SHP77 (cell line): ENCODE results near the gene CDK8.

Experiments used
- DNase-seq, 2 experiments: peaks; one replicate each; lab custom pipeline; 2025; lab: John Stamatoyannopoulos, UW

Gene CDK8

DNA sequence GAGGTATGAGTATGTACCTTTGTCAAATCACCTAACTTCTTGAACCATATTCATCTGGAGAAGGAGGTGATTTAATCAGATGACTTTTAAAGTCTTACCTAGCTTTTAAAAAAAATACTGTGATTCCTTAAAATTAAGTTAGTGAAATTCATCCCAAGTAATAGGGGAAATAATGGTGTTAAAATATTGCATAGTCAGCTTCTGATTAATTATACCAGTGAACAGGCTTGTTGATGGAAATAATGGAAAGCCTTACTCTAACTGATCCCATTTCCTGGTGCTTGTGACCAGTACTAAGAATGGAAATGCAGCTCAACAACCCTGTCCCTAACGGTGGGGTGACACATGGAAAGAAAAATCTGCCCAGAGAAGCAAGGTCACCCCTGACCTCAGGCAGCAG lies 130.7 kb downstream of the CDK8 start:
- no peak for DNase-seq

DNA sequence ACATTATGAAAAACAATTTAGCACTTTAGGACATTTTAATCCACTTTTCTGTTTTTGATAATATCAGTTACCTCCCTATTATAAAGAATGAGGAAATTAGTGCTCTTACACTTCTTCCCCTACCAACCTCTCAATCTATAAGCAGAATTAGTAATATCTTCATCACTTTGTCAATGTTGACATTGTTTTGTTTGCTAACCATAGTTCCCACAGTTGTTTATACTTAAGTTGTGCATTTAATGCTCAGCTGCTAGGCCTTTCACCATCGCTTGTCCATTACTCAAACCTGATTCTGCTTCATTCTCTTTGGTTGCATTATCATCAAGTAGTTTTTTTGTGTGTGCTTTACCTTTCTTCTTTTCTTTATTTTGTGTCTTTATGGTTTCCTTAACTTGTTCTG lies 132.1 kb downstream of the CDK8 start:
- no peak for DNase-seq

DNA sequence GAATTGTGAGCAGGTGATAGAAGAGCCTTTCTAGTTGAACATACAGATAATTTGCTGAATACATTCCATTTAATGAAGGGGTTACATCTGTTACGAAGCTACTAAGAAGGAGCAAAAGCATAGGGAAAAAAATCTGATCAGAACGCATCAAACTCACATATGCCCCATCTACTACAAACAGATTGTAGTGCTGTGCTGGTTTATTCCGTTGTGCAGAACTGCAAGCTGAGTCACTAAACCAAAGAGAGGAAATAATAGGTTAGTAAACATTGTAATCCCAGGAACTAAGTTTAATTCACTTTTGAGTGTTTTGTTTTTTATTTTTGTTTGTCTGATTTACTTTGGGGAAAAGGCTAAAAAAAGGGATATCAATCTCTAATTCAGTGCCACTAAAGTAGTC lies 136.3 kb downstream of the CDK8 start:
- DNase-seq, result no peak

DNA sequence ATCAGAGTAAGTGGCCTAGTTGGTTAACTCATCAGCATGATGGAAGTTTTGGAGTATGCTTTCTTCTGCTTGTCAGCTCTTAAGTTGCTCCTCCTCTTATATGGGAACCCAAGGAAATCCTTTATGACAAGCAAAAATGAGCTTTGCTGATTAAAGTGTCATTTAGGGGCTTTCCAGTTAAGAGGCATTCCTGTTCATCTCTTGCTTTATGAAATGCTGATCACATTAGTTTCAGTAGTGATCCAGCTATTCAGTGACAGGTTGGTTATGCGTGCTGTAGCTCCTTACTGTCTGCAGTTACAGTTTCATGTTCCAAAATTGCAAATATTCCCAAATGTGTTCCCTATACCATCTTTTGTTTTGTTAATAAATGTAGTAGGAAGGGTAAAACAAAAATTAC lies 146.6 kb downstream of the CDK8 start:
- no peak for DNase-seq

DNA sequence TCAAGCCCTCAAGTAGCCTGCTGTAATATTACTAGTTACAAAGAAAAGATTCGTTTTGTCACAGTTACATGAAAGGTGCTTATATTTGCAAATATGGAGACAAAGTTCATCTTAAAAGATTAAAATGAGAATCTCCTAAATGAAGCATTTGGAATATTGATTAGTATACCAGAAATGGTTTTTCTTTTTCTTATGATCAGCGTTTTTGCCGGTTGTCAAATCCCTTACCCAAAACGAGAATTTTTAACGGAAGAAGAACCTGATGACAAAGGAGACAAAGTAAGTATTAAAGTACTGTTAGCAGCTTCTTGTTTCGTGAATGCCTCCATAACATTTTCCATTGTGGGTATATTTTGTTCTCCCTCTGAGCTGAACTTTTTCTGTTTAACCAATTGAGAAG lies 147.1 kb downstream of the CDK8 start:
- no peak for DNase-seq

DNA sequence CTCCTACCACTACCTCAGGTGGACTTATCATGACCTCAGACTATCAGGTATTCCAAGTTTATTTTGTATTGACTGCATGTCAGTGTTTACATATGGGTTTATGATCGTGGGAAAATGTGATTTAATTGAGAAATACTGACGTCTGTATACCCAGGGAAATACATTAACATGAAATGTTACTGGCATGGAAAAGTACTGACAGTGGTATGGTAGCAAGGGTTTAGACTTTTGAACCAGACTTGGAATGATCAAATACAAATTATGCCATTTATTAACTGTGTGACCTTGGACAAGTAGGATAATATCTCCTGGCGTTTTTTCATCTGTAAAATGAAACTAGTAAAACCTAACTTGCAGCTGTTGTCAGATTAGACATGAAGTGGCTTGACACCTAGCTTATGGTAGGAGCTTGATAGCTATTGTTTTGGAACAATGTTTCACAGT lies 147.7 kb downstream of the CDK8 start:
- no peak for DNase-seq

DNA sequence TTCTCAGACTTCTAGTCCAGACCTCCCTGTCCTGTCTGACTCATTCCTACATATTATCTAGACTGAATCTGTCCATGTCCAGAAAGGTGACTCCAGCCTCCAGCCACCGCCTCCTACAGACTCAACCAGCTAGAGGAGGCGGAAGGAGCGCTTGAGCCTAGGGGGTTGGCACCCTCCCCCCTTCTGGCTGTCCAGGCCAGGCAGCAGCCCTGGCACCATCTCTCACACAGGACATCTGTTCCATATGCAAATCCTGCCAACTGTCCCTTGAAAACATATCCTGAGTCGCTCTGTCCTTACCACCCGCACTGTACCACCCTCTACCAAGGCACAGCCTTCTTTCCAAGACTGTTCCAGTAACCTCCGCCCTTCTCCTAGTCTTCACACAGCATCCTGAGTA lies 152.9 kb downstream of the CDK8 start:
- no peak for DNase-seq

DNA sequence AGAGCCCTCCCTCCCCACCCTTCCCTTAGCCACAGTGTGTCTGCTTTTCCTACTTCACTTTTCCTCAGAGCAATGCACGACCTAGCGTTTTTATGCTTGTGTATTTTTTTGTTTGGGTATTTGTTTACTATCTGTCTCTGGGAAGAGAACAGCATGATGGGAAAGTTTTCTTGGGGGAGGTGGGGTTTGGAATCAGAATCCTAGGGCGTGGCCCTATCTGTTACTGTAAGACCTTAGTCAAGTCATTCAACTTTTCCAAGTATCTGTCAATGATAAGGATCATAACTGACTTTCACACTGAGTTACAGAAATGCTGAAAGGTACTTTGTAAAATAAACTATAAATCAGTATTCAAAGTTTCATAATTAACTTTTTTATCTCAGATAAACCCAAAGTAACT lies 157.3 kb downstream of the CDK8 start:
- DNase-seq, result no peak

DNA sequence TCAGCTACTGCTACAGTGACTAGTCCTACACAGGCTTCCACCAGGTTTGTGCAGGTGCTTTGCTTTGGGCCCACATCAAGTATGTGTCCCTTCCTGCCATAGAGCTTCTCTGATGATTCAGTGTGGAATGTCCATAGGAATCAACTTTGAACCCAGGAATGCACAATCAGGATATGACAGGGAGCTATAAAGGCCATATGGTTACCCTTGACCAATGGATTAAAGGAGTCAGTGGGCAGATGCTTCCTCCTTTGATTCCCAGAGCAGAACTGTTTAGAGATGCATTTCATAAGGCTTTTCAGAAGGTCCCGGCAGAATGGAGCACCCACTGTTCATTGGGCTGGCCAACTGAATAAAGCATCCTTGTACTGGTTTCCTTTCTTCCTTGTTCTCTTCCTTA lies 158.3 kb downstream of the CDK8 start:
- no peak for DNase-seq

DNA sequence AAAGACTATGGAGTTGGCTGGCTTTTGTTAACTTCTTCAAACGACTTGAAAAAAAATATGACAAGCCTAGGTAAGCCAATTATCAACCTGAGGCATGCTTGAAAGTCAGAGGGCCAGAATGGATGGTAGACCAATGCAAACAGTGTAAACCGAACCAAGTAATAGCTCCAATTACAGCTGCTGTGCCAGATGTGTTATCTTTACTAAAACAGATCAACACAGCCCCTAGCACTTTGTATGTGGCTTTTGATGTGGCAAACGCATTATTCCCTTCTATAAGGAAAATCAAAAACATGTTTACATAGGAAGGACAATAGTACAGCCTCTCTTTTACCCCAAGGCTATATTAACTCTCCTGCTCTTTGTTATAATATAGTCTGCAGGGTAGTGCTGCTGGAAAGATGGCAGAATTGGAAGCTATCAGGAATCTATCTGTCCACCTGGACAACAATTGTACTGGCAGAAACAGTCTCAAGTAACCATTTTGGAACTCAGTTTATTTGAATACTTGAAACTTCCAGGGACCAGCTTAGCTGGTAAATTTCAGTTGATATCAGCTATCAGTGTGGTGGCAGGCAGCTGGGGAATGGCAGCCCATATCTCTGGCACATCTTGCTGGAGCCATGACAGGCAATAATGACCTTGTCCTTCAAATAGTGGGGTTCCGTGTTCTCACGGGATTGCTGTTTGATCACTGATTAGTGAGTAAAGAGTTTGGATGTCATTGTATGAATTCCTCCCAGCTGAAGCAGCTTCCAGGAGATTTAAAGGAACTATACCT lies 159.2 kb downstream of the CDK8 start:
- DNase-seq, result no peak

DNA sequence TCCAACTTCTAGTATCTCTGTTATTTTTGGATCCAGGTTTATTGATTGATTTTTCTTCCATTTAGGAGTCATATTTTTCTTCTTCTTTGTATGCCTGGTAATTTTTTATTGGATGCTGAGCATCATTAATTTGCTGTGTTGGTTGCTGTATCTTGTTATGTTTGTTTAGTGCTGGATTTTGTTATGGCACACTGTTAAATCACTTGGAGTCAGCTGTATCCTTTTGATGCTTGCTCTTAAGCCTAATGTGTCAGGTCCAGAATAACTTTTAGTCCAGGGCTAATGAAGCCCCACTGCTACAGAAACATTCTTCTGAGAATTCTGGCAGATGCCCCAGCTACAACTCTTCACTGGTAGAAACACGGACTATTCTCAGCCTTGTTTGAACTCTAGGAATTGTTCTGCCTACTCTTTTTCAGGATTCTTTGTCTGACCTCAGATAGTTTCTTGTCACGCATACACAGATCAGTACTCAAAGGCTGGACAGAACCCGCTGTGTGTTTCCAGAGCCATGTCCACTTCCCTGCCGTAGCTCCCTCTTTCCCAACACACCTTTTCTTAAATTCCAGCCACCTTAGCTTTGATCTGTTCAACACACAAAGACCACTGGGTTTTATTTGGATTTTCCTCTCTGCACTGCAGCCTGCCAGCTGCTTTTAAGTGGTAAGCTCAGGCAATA lies 166.5 kb downstream of the CDK8 start:
- DNase-seq, result no peak

DNA sequence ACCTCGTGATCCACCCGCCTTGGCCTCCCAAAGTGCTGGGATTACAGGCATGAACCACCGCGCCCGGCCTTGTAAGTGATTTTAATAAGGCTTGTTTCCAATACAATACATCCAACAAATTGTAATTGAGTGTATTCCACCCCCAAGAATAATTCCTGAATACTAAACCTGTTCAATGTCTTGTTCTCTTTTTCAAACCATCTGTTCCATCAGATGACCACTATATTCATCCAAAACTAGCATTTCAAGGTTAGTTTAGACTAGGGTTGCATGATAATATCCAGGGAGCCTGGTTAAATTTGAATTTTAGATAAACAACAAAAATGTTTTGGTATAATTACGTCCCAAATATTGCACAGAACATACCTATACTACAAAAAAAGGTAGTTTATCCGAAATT lies 168.1 kb downstream of the CDK8 start:
- DNase-seq, result no peak

DNA sequence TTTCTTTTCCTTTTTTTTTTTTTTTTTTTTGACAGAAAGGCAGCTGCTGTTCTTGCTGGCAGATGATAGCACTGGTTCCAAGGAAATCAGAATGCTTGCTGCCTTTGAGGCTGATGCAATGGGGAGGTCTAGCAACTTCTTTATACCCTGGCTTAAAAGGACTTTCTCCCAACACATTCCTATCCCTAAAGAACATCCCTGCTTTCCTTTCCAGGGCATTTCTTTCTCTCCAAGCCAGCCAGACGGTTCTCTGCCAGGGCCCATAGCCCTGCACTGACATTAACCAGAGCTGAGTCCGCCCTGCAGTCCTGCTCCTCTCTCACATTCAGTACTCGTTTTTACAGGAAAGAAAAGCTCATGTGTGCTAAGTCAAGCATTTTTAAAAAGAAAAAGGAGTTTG lies 169.7 kb downstream of the CDK8 start:
- DNase-seq, result no peak

DNA sequence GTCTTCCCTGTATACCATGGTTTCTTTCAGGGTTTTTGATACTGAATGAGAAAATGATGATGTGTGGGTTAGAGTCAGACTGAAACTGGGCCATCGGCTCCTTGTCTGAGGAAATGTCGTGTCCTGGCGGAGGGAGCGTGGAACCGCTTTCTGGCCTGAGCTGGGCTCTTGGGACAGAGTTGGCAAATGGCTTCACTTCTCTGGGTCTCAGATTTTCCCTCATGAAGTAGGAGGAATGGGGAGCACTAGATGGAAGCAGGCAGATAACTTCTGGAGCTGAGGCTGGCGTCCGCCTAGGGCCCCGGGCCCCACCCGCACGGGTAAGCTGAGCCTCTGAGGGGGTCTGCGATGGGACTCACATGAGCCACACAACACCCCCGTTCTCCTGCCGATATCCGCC lies 170.3 kb downstream of the CDK8 start:
- no peak for DNase-seq

DNA sequence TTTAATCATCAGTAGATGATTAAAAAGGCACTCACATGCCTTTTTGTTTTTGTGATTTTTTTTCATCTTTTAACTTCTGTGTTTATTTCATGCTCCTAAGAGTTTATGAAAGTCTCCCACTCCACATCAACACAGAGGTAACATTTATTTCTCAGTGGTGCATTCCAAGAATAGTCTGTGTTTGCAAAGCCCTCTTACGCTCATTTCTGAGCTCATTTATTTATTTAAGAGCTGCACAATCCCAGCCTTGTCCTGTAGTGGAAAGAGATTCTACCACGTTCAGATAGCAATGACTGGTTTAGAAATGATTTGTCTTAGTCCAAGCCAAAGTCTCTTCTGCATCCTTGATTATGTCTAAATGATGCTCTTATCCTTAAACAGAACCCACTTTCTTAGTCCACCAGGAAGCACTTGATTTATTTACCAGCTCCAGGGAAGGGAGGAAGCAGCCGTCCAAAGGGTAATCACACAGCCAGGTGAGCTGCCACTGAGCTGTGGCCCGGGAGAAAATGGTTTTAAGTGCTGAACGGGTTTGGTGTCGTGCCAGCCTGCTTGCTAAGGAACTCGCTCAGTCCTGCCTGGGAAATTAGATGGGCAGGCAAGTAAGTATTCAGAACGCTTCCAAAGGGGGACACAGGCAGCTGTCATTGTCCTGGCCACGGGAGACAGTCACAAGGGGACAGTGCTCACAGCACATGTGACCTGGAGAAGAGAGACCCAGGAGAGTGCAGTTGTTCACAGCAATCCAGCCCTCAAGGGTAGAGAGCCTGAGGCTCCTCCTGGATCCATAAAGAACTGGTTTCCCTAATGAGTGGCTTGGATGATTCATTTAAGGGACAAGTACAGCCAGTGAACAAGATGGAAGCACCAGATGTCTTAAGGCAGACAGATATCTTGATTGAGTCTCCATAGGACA lies 171.8 kb downstream of the CDK8 start:
- peak; percentile 37 to 47 for DNase-seq

DNA sequence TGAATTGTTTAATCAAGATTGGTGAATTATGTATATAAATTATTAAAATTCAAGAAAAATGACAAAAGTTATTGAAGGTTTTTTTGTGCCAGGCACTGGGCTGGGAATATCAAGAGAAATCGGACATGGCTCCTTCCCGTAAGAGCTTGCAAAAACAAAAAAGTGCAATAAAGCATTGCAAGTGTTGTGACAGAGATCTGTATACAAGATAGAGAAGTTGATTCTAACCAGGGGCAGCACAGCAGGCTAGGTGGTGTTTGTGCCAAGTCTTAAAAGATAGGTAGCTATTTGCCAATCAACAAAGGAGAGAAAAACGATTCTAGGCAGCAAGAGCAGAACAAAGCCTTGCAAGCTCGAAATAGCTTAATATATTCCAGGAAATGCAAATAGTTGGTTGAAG lies 179.8 kb downstream of the CDK8 start:
- no peak for DNase-seq

DNA sequence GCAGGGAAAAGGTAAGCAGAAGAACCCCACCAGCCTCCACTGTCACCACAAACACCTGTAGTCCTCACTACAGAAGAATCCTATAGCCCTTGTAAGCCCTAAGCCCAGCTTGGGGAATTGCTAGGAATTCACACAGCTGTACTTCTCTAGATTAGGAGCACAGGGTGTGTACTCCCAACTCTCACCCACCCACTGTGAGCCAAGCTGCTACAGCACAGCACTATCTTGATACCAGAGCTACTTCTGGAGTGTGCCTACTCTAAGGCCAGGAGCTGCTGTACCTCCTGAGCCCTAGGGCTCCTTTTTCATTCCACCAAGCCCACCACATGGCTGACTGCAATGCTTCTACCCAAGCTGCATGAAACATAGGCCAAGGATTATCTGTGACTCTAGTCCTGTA lies 181.2 kb downstream of the CDK8 start:
- no peak for DNase-seq

DNA sequence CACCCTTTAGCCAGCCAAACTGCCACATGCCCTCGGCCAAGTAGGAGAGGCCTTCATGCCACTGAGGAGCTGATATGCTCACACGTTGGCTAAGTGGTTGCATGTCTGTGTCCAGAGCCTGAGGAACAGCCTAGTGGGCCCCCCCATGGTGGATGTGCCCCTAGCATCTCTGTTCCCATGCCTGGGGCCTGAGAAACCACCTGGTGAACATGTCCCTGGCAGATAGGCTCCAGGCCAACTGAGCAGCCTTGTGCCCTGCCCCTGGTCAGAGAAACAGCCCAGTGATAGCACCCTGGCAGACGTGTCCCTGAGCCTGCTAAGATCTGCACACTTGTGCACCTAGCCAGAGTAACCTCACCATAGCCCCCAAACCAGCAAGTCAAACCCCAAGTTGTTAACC lies 181.7 kb downstream of the CDK8 start:
- DNase-seq, result no peak

DNA sequence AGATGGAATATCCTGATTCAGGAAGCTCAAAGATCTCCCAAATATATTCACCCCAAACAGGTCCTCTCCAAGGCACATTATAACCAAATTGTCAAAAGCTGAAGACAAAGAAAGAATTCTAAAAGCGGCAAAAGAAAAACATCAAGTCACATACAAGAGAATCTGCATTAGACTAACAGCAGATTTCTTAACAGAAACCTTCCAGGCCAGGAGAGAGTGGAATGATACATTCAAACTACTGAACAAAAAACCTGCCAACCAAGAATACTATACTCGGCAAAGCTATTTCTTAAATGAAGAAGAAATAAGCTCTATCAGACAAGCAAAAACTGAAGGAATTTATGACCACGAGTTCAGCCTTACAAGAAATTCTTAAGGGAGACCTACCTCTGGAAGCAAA lies 183.0 kb downstream of the CDK8 start:
- DNase-seq, result no peak

DNA sequence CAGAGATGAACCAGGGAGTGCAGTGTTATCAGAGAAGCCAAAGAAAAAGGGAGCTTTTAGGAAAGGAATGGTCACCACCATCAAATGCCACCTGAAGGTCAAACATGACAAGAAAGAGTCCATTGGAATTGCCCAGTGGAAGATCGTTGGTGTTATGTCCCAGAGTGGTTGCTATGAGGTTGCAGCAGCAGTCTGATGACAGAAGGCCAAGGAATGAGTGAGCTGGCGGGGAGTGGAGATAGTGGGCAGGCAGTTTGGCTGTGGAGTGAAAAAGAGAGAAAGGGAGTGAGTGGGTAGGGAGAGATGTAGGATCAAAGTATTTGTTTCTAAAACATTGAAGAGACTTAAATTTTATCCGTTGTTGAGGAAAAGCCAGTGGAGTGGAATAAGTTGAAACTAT lies 186.2 kb downstream of the CDK8 start:
- no peak for DNase-seq

DNA sequence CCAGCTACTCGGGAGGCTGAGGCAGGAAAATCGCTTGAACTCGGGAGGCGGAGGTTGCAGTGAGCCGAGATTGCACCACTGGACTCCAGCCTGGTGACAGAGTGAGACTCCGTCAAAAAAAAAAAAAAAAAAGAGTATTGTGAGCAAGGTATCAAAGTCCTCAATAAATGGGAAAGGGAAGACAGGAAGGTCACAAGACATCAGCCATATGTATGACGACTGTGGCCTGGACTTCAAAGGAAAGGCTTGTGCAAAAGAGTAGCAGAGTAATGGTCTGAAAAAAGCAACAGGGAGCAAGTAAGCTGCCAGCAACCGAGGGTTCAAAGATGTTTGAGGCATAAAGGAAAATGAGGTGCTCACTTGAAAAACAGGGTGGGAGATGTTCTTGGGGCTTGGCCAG lies 187.5 kb downstream of the CDK8 start:
- DNase-seq, result no peak

DNA sequence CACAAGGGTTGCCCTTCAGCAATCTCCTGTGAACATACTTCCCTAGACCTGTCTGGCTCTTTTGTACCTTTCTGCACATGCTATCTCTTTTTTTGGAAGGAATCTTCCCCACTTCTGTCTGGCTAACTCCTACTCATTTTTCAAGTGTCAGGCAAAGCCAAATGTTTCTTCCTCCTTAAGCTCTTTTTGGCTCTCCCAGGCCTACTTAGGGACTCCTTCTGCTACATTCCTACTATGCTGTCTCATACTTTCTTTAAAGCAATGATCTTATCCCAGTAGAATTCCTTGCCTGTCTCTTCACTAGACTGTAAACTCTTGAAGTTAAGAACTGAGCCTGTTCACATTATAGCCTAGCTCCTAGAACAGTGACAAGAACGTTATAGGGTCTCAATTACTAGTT lies 188.6 kb downstream of the CDK8 start:
- DNase-seq, result no peak

DNA sequence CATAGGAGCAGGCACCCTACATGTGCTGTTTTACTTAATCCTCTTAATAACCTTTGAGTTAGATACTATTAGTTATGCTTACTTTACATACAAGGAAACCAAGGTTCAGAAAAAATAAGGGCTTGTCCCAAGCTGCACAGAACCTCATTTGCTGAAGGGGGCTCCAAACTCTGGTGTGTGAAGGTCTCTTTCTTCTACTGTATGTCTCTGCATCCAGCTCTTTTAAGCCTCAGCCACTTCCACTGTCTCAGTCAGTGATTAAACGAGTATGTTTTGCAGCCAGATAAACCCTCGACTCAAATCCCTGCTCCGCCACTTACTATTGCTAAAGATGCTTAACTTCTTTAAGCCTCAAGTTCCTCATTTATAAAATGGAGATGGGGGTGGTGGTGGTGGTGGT lies 191.2 kb downstream of the CDK8 start:
- no peak for DNase-seq
